Measurements from ENCODE around the gene DGKB.

Gene DGKB

DNA sequence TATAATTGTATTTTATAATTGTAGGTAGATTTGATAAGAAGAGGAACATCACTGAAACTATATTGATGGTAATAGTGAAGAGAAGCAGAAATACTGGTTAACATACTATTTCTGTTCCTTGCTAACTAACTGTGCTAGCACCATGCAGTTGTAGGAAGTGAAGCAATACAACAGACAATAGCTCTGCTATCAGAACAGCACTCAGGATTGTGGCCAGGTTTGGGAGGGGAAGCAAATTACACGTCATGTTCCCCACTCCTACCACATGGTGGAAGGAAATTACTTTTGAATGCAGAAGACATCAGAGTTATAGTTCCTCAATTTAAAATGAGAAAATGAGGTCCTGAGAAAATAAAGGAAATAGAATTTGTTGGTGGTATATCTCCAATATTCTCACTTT lies 151.1 kb downstream of the DGKB start:
- Histone ChIP-seq H2BK15ac (ENCODE audit: low read depth, poor library complexity, severe bottlenecking) (no peak overlapping the region), H3K79me1 (replicated peaks; ENCODE audit: low read length, poor library complexity, severe bottlenecking) (no peaks in the 10 kb centered on the region), H2AK5ac (ENCODE audit: low read length, severe bottlenecking) (no peak overlapping the region), H3K23ac (ENCODE audit: low read length in 2 of 2) (no peak overlapping the region), H4K91ac (ENCODE audit: low read length) (no peak overlapping the region), H3K4me1 (ENCODE audit: control insufficient read depth, insufficient read depth, low read depth, low read length) (no peaks in the 10 kb centered on the region), H2BK12ac (ENCODE audit: low read length in 2 of 2) (no peak overlapping the region), H3K14ac (ENCODE audit: low read length in 2 of 2) (no peak overlapping the region), H3K4me2 (ENCODE audit: low read length, poor library complexity, severe bottlenecking) (no peak overlapping the region), H3K9me3 (ENCODE audit: control insufficient read depth, low read length) (no peaks in the 10 kb centered on the region), H3K27me3 (ENCODE audit: control insufficient read depth in 1 of 2, insufficient read depth in 1 of 2, low read length in 2 of 2) (no peaks in the 10 kb centered on the region), H2AFZ (ENCODE audit: low read depth, low read length) (no peak overlapping the region), H3K9ac (ENCODE audit: low read length) (no peak overlapping the region), H3K18ac (ENCODE audit: low read depth in 1 of 2, low read length in 2 of 2) (no peak overlapping the region), H3K4ac (ENCODE audit: low read depth in 1 of 2, low read length in 2 of 2) (no peak overlapping the region), H2BK120ac (ENCODE audit: low read depth, low read length) (no peak overlapping the region), H2BK5ac (ENCODE audit: low read depth, low read length, poor library complexity, severe bottlenecking) (no peak overlapping the region), H3K36me3 (ENCODE audit: control insufficient read depth in 1 of 2, insufficient read depth in 2 of 2, low read depth in 1 of 2, low read length in 2 of 2) (no peaks in the 10 kb centered on the region), H3K27ac (ENCODE audit: low read length, poor library complexity, severe bottlenecking) (no peak overlapping the region), H4K8ac (ENCODE audit: low read length) (no peak overlapping the region), H3K4me3 (ENCODE audit: insufficient read depth in 1 of 2, low read depth in 1 of 2, low read length in 2 of 2) (no peak overlapping the region)
- no CpG with 5 or more reads among the region's 1 CpG for WGBS
- DNase-seq: no peak

- no peak overlapping the region for H2BK15ac ChIP-seq (ENCODE audit: low read depth, poor library complexity, severe bottlenecking)
These were observed 154.1 kb downstream of the DGKB start for GRCh38 chr7:14748461-14748860.

GRCh38 chr7:14747701-14748100 lies 154.8 kb downstream of the DGKB start:
- Histone ChIP-seq H4K91ac (ENCODE audit: low read length) (no peak overlapping the region), H3K23ac (ENCODE audit: low read length in 2 of 2) (no peak overlapping the region), H3K36me3 (ENCODE audit: control insufficient read depth in 1 of 2, insufficient read depth in 2 of 2, low read depth in 1 of 2, low read length in 2 of 2) (no peaks in the 10 kb centered on the region), H3K18ac (ENCODE audit: low read depth in 1 of 2, low read length in 2 of 2) (no peak overlapping the region), H2BK15ac (ENCODE audit: low read depth, poor library complexity, severe bottlenecking) (no peak overlapping the region), H3K4ac (ENCODE audit: low read depth in 1 of 2, low read length in 2 of 2) (no peak overlapping the region), H3K4me1 (ENCODE audit: control insufficient read depth, insufficient read depth, low read depth, low read length) (no peaks in the 10 kb centered on the region), H2BK12ac (ENCODE audit: low read length in 2 of 2) (no peak overlapping the region), H2BK5ac (ENCODE audit: low read depth, low read length, poor library complexity, severe bottlenecking) (no peak overlapping the region), H3K4me3 (ENCODE audit: insufficient read depth in 1 of 2, low read depth in 1 of 2, low read length in 2 of 2) (no peak overlapping the region), H4K8ac (ENCODE audit: low read length) (no peak overlapping the region), H3K27me3 (ENCODE audit: control insufficient read depth in 1 of 2, insufficient read depth in 1 of 2, low read length in 2 of 2) (no peaks in the 10 kb centered on the region), H3K9me3 (ENCODE audit: control insufficient read depth, low read length) (peaks cover 24% of the 10 kb centered on the region), H3K9ac (ENCODE audit: low read length) (peak overlapping the region; percentile 34), H2BK120ac (ENCODE audit: low read depth, low read length) (no peak overlapping the region), H2AFZ (ENCODE audit: low read depth, low read length) (no peak overlapping the region), H2AK5ac (ENCODE audit: low read length, severe bottlenecking) (no peak overlapping the region), H3K14ac (ENCODE audit: low read length in 2 of 2) (no peak overlapping the region), H3K27ac (ENCODE audit: low read length, poor library complexity, severe bottlenecking) (peak overlapping the region; percentile 28), H3K4me2 (ENCODE audit: low read length, poor library complexity, severe bottlenecking) (no peak overlapping the region), H3K79me1 (replicated peaks; ENCODE audit: low read length, poor library complexity, severe bottlenecking) (no peaks in the 10 kb centered on the region)
- no peak for DNase-seq
- WGBS: 88% methylated on average over 4 of the region's 4 CpGs

More at GRCh38 chr7:14748461-14748860, 154.1 kb downstream of the DGKB start:
- peak overlapping the region; percentile 50 for H3K27ac ChIP-seq (ENCODE audit: low read length, poor library complexity, severe bottlenecking)
- no peak overlapping the region for H2BK12ac ChIP-seq (ENCODE audit: low read length in 2 of 2)
- H3K36me3 ChIP-seq (ENCODE audit: control insufficient read depth in 1 of 2, insufficient read depth in 2 of 2, low read depth in 1 of 2, low read length in 2 of 2): no peaks in the 10 kb centered on the region
- H2BK120ac ChIP-seq (ENCODE audit: low read depth, low read length): no peak overlapping the region
- no peak overlapping the region for H3K4ac ChIP-seq (ENCODE audit: low read depth in 1 of 2, low read length in 2 of 2)
- no peak overlapping the region for H3K4me3 ChIP-seq (ENCODE audit: insufficient read depth in 1 of 2, low read depth in 1 of 2, low read length in 2 of 2)
- no peak overlapping the region for H3K14ac ChIP-seq (ENCODE audit: low read length in 2 of 2)
- H3K79me1 ChIP-seq (replicated peaks; ENCODE audit: low read length, poor library complexity, severe bottlenecking): no peaks in the 10 kb centered on the region
- H3K18ac ChIP-seq (ENCODE audit: low read depth in 1 of 2, low read length in 2 of 2): no peak overlapping the region
- peaks cover 17% of the 10 kb centered on the region for H3K9me3 ChIP-seq (ENCODE audit: control insufficient read depth, low read length)
- no peak overlapping the region for H3K9ac ChIP-seq (ENCODE audit: low read length)
- no peak overlapping the region for H3K23ac ChIP-seq (ENCODE audit: low read length in 2 of 2)
- peak; percentile 81 for DNase-seq
- H4K91ac ChIP-seq (ENCODE audit: low read length): no peak overlapping the region
- H3K4me2 ChIP-seq (ENCODE audit: low read length, poor library complexity, severe bottlenecking): no peak overlapping the region
- no peak overlapping the region for H4K8ac ChIP-seq (ENCODE audit: low read length)
- H3K4me1 ChIP-seq (ENCODE audit: control insufficient read depth, insufficient read depth, low read depth, low read length): no peaks in the 10 kb centered on the region
- H2AFZ ChIP-seq (ENCODE audit: low read depth, low read length): no peak overlapping the region
- no peak overlapping the region for H2BK5ac ChIP-seq (ENCODE audit: low read depth, low read length, poor library complexity, severe bottlenecking)
- H2AK5ac ChIP-seq (ENCODE audit: low read length, severe bottlenecking): no peak overlapping the region
- H3K27me3 ChIP-seq (ENCODE audit: control insufficient read depth in 1 of 2, insufficient read depth in 1 of 2, low read length in 2 of 2): no peaks in the 10 kb centered on the region

- no peak overlapping the region for H3K4me2 ChIP-seq (ENCODE audit: low read length, poor library complexity, severe bottlenecking)
- DNase-seq: no peak
- no peak overlapping the region for H4K91ac ChIP-seq (ENCODE audit: low read length)
- H3K9me3 ChIP-seq (ENCODE audit: control insufficient read depth, low read length): peaks cover 46% of the 10 kb centered on the region
- no peaks in the 10 kb centered on the region for H3K4me1 ChIP-seq (ENCODE audit: control insufficient read depth, insufficient read depth, low read depth, low read length)
- H3K79me1 ChIP-seq (replicated peaks; ENCODE audit: low read length, poor library complexity, severe bottlenecking): no peaks in the 10 kb centered on the region
- no peak overlapping the region for H2BK12ac ChIP-seq (ENCODE audit: low read length in 2 of 2)
- H3K27me3 ChIP-seq (ENCODE audit: control insufficient read depth in 1 of 2, insufficient read depth in 1 of 2, low read length in 2 of 2): no peaks in the 10 kb centered on the region
- H2BK120ac ChIP-seq (ENCODE audit: low read depth, low read length): no peak overlapping the region
- no peak overlapping the region for H3K9ac ChIP-seq (ENCODE audit: low read length)
- H3K14ac ChIP-seq (ENCODE audit: low read length in 2 of 2): no peak overlapping the region
- H2BK15ac ChIP-seq (ENCODE audit: low read depth, poor library complexity, severe bottlenecking): no peak overlapping the region
- no peak overlapping the region for H2AK5ac ChIP-seq (ENCODE audit: low read length, severe bottlenecking)
- H4K8ac ChIP-seq (ENCODE audit: low read length): no peak overlapping the region
- no peak overlapping the region for H3K4me3 ChIP-seq (ENCODE audit: insufficient read depth in 1 of 2, low read depth in 1 of 2, low read length in 2 of 2)
- H3K18ac ChIP-seq (ENCODE audit: low read depth in 1 of 2, low read length in 2 of 2): no peak overlapping the region
- no peak overlapping the region for H3K23ac ChIP-seq (ENCODE audit: low read length in 2 of 2)
- H2BK5ac ChIP-seq (ENCODE audit: low read depth, low read length, poor library complexity, severe bottlenecking): no peak overlapping the region
- no peaks in the 10 kb centered on the region for H3K36me3 ChIP-seq (ENCODE audit: control insufficient read depth in 1 of 2, insufficient read depth in 2 of 2, low read depth in 1 of 2, low read length in 2 of 2)
- H2AFZ ChIP-seq (ENCODE audit: low read depth, low read length): no peak overlapping the region
- no peak overlapping the region for H3K4ac ChIP-seq (ENCODE audit: low read depth in 1 of 2, low read length in 2 of 2)
- WGBS: 98% methylated on average over 3 of the region's 4 CpGs
- H3K27ac ChIP-seq (ENCODE audit: low read length, poor library complexity, severe bottlenecking): no peak overlapping the region
These were observed 157.5 kb downstream of the DGKB start for GRCh38 chr7:14745076-14745475.
